Neural progenitor cell (in vitro differentiated cells): Measurements from ENCODE around the gene ZCCHC9. TPM values are rescaled to one million over a fixed set of nuclear protein-coding genes. Genes with fewer than 3 reads are reported as not detected.
A peak's percentile ranks its signal among the peaks of the same experiment; 100 is the strongest.

ENCODE experiments used
- DNase-seq: peaks from one replicate; pipeline ENCODE4 v3.0.0-alpha.2; 2016; ENCODE audit warnings: low spot score
- H2AFZ ChIP-seq: fragments of 200-600 bp; sonication (generic); replicated peaks from 2 replicates; pipeline ENCODE4 v1.6.1; 2016; ENCODE audit warnings: antibody characterized with exemption
- H3F3A ChIP-seq: fragments of 200-600 bp; sonication (generic); 2 replicates; pipeline ENCODE4 v1.6.1; 2016; ENCODE audit warnings: antibody characterized with exemption, low read depth
- H3K27ac ChIP-seq: fragments of 200-600 bp; sonication (generic); 2 replicates; pipeline ENCODE4 v1.5.1; 2016; ENCODE audit warnings: mild to moderate bottlenecking
- H3K27me3 ChIP-seq: fragments of 200-600 bp; sonication (generic); 2 replicates; pipeline ENCODE4 v1.6.1; 2016; ENCODE audit warnings: mild to moderate bottlenecking, moderate library complexity
- H3K36me3 ChIP-seq: fragments of 200-600 bp; sonication (generic); 2 replicates; pipeline ENCODE4 v1.5.1; 2016
- H3K4me1 ChIP-seq: fragments of 200-600 bp; sonication (generic); 2 replicates; pipeline ENCODE4 v1.6.1; 2016; ENCODE audit warnings: mixed run types
- H3K4me2 ChIP-seq: fragments of 200-600 bp; sonication (generic); 2 replicates; pipeline ENCODE4 v1.6.1; 2016
- H3K4me3 ChIP-seq: fragments of 200-600 bp; sonication (generic); 2 replicates; pipeline ENCODE4 v1.5.1; 2016
- H3K79me2 ChIP-seq: fragments of 200-600 bp; sonication (generic); 2 replicates; pipeline ENCODE4 v1.6.1; 2016; ENCODE audit warnings: low read depth
- H3K9ac ChIP-seq: fragments of 200-600 bp; sonication (generic); 2 replicates; pipeline ENCODE4 v1.6.1; 2016
- H3K9me3 ChIP-seq: fragments of 200-600 bp; sonication (generic); 2 replicates; pipeline ENCODE4 v1.5.1; 2016; ENCODE audit warnings: low read depth
- H4K20me1 ChIP-seq: fragments of 200-600 bp; sonication (generic); 2 replicates; pipeline ENCODE4 v1.6.1; 2016; ENCODE audit warnings: low read depth
- H3K27ac Mint-ChIP-seq: 3 replicates; pipeline ENCODE4 v1.8.0; 2021; ENCODE audit warnings: mixed read lengths
- H3K27me3 Mint-ChIP-seq: 2 replicates; pipeline ENCODE4 v1.8.0; 2022; ENCODE audit warnings: low read depth, mild to moderate bottlenecking, inconsistent platforms, moderate library complexity, mixed read lengths; ENCODE audit not compliant: insufficient read depth
- H3K36me3 Mint-ChIP-seq: 3 replicates; pipeline ENCODE4 v1.8.0; 2021; ENCODE audit warnings: mixed read lengths
- H3K4me1 Mint-ChIP-seq: 3 replicates; pipeline ENCODE4 v1.8.0; 2021; ENCODE audit warnings: mixed read lengths
- H3K4me3 Mint-ChIP-seq: 3 replicates; pipeline ENCODE4 v1.8.0; 2021; ENCODE audit warnings: mild to moderate bottlenecking, moderate library complexity, mixed read lengths
- H3K9me3 Mint-ChIP-seq: 3 replicates; pipeline ENCODE4 v1.8.0; 2020; ENCODE audit warnings: mixed read lengths
- CTCF ChIP-seq: fragments of 200-600 bp; sonication (generic); IDR thresholded peaks from 2 replicates; pipeline ENCODE4 v1.5.1; 2017; ENCODE audit warnings: antibody characterized with exemption, mild to moderate bottlenecking
- EZH2 ChIP-seq: fragments of 200-600 bp; sonication (generic); IDR thresholded peaks from 2 replicates; pipeline ENCODE4 v1.6.1; 2017; ENCODE audit warnings: antibody characterized with exemption, mild to moderate bottlenecking, moderate library complexity
- EZH2phosphoT487 ChIP-seq: fragments of 200-600 bp; sonication (generic); IDR thresholded peaks from 2 replicates; pipeline ENCODE4 v1.6.1; 2017; ENCODE audit warnings: antibody characterized with exemption
- total RNA-seq: library from RNA; depleted of rRNA; stranded (reverse); fragments of >200 nt; gene quantifications from 2 replicates; pipeline ENCODE4 v1.2.3, GENCODE V29; 2015; ENCODE audit warnings: low replicate concordance

Gene ZCCHC9
- total RNA-seq, result 41.3 and 57.4 TPM in 2 replicates

- Histone ChIP-seq H3K4me2 (peak within 1 kb of the TSS; percentile 94), H3K9ac (peak within 1 kb of the TSS; percentile 79), H2AFZ (peak within 1 kb of the TSS; percentile 92), H3K36me3 (no peaks in the 10 kb centered on the region), H3K27me3 (no peaks in the 10 kb centered on the region), H4K20me1 (peaks cover 4% of the 10 kb centered on the region), H3K4me1 (peaks cover 11% of the 10 kb centered on the region), H3K9me3 (no peaks in the 10 kb centered on the region), H3K79me2 (peaks cover 81% of the 10 kb centered on the region), H3K27ac (peak within 1 kb of the TSS; percentile 89), H3K4me3 (peak within 1 kb of the TSS; percentile 70), H3F3A (peaks cover 6% of the 10 kb centered on the region)
- peak within 1 kb of the TSS; percentile 97 for H3K4me3 Mint-ChIP-seq
- no peaks in the 10 kb centered on the region for H3K27me3 Mint-ChIP-seq
- H3K9me3 Mint-ChIP-seq, result no peaks in the 10 kb centered on the region
- DNase-seq, result peak; percentile 98
- H3K36me3 Mint-ChIP-seq, result no peaks in the 10 kb centered on the region
- peaks cover 19% of the 10 kb centered on the region for H3K4me1 Mint-ChIP-seq
- TF ChIP-seq EZH2phosphoT487, result no peak
- peak; percentile 28 for TF ChIP-seq CTCF
- peak within 1 kb of the TSS; percentile 95 for H3K27ac Mint-ChIP-seq
Measured at GRCh38 chr5:81301271-81302015, at the start of gene ZCCHC9. ZCCHC9 (plus strand) TSS chr5:81301587; CDS start chr5:81304758, 3,171 bp downstream.

GRCh38 chr5:81251922-81252321 lies 49.5 kb upstream of the ZCCHC9 start:
- Histone ChIP-seq H2AFZ (no peak overlapping the region), H3K9me3 (peaks cover 8% of the 10 kb centered on the region), H3K4me3 (no peak overlapping the region), H3K79me2 (no peaks in the 10 kb centered on the region), H3K4me2 (no peak overlapping the region), H4K20me1 (peaks cover 18% of the 10 kb centered on the region), H3K36me3 (peaks cover 7% of the 10 kb centered on the region), H3K27me3 (no peaks in the 10 kb centered on the region), H3K9ac (no peak overlapping the region), H3K27ac (no peak overlapping the region), H3K4me1 (peaks cover 40% of the 10 kb centered on the region), H3F3A (peaks cover 32% of the 10 kb centered on the region)
- H3K9me3 Mint-ChIP-seq, result peaks cover 11% of the 10 kb centered on the region
- TF ChIP-seq EZH2phosphoT487 (no peak), EZH2 (no peak), CTCF (no peak)
- peaks cover 2% of the 10 kb centered on the region for H3K27me3 Mint-ChIP-seq
- H3K4me3 Mint-ChIP-seq, result no peak overlapping the region
- H3K4me1 Mint-ChIP-seq, result peaks cover 17% of the 10 kb centered on the region
- H3K36me3 Mint-ChIP-seq, result peaks cover 30% of the 10 kb centered on the region
- no peak for DNase-seq
- no peak overlapping the region for H3K27ac Mint-ChIP-seq

GRCh38 chr5:81252904-81253303 lies 48.5 kb upstream of the ZCCHC9 start:
- H3K36me3 ChIP-seq, result peaks cover 7% of the 10 kb centered on the region
- peaks cover 10% of the 10 kb centered on the region for H3K4me1 Mint-ChIP-seq
- no peaks in the 10 kb centered on the region for H3K27me3 ChIP-seq
- H2AFZ ChIP-seq, result no peak overlapping the region
- H3K36me3 Mint-ChIP-seq, result peaks cover 30% of the 10 kb centered on the region
- H3K4me2 ChIP-seq, result no peak overlapping the region
- TF ChIP-seq CTCF, result no peak
- no peak for TF ChIP-seq EZH2phosphoT487
- no peak for TF ChIP-seq EZH2
- H3F3A ChIP-seq, result peaks cover 23% of the 10 kb centered on the region
- H3K9ac ChIP-seq, result no peak overlapping the region
- no peaks in the 10 kb centered on the region for H3K79me2 ChIP-seq
- peaks cover 30% of the 10 kb centered on the region for H3K4me1 ChIP-seq
- H4K20me1 ChIP-seq, result peaks cover 10% of the 10 kb centered on the region
- peaks cover 8% of the 10 kb centered on the region for H3K9me3 ChIP-seq
- no peak overlapping the region for H3K4me3 Mint-ChIP-seq
- no peak for DNase-seq
- no peak overlapping the region for H3K27ac ChIP-seq
- H3K9me3 Mint-ChIP-seq, result peaks cover 11% of the 10 kb centered on the region
- no peaks in the 10 kb centered on the region for H3K27me3 Mint-ChIP-seq
- H3K27ac Mint-ChIP-seq, result peak overlapping the region; percentile 50
- no peak overlapping the region for H3K4me3 ChIP-seq
